HK-2 (cell line): ENCODE results near the gene CA5A.

Experiments
- DNase-seq: peaks from one replicate; pipeline ENCODE4 v3.0.0-alpha.2; 2018; ENCODE audit not compliant: unreplicated experiment

The CA5A gene

DNA sequence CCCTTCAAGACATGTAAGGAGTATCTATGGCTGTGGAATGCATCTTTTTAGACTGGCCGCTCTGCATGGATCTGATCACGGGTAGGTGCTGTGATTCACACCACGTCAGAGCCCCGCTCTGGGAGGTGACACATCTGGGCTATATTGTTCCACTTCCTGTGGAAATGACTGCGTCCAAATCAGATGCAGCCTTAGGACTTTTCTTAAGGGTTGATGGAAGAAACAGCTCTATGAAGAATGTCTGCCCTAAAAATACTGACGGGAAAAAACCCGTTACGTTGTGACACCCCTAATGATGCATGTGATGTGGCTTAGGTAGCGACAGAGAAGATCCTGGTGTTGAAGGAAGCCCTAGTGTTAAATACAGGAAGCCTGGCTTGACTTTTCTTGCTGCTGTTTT is 27.1 kb upstream of the CA5A start:
- DNase-seq = no peak

DNA sequence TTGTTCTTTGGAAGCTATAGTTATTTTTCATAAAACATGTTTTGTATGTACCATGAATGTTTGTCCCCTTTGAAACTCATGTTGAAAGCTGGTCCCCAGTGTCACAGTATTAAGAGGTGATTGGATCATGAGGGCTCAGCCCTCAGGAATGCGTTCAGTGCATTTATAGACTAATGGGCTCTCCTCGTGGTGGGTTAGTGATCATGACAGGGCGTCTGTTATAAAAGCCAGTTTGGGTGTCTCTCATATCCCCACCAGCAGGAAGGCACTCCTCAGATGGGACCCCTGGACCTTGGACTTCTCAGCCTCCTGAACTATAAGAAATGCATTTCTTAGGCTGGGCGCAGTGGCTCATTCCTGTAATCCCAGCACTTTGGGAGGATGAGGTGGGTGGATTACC is 25.3 kb upstream of the CA5A start:
- no peak for DNase-seq

DNA sequence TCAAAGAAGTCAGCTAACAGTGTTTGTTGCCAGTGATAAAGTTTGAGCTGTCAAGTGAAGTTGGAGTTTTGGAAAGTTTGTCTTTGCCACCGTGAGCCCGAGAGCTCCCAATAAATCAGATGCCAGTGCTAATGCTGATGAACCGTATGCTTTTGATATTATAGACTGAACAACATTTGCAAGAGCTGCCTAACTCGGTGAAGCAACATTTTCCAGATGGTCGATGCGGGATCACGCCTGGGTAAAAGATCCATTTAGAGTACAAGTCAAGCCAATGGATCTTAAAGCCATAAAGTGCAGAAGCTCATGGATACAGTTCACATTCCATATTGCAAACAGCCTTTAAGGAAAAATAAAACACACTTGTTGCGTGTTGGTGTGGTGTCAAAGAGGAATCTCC is 24.5 kb upstream of the CA5A start:
- no peak for DNase-seq

DNA sequence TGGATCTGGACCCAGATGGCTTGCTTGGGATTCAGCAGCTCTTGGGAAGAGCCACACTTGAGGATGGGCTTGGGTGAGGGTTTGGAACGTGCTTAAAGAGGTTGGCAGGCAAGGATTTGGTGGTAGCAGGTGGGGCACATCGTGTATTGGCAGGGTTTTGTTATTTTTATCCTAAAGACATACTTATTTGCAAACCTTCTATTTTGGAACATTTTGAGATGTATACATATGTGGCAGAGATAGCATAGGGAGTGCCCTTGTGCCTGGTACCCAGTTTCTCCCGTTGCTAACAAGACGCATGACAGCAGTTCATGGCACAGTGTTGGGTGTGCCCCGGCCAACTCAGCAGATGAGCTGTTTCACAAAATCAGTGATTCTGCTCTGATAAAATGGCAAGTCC is 24.0 kb upstream of the CA5A start:
- no peak for DNase-seq

DNA sequence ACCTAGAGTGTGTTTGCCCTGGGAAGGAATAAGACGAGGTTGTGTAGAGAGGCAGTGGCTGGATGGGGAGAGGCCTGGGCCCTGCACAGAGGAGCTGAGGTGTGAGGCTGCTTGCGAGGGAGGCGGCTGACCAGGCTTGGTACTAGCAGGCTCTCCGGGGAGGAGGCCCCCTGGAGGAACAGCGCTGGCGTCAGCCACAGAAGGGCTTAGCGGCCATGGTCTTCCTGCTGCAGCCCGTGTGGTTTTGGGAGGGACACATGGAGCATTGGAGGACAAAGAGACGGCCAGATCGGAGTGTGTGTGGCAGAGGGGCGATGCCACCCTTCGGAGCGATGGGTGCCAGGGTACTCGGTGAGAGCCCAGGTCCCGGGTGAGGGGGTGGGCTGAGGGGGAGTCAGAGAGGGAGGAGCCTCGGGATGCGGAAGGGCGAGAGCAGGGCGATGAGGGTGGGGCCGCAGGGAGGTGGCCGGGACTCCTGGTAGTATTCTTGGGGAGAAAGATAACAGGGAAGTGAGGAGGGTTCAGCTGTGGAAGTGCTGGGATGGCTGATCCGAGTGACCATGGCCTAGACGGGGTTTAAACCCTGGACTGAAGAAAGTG is 23.2 kb upstream of the CA5A start:
- DNase-seq = no peak

DNA sequence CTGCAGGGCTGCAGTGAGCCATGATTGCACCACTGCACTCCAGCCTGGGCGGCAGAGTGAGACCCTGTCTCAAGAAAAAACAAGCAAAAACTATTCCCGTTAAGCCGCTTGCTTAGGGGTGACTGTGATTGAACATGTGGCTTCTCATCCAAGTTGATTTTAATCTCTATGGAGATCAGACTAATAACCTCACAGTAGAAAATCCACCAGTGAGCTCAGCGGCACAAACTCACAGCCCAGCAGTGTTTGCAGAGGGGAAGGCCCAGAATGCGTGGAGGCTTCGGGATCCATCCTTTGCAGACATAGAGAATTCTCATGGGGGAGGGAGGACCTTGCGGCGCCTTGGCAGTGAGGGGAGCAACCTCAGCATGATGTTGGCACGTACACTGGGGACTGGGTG is 22.3 kb upstream of the CA5A start:
- no peak for DNase-seq

DNA sequence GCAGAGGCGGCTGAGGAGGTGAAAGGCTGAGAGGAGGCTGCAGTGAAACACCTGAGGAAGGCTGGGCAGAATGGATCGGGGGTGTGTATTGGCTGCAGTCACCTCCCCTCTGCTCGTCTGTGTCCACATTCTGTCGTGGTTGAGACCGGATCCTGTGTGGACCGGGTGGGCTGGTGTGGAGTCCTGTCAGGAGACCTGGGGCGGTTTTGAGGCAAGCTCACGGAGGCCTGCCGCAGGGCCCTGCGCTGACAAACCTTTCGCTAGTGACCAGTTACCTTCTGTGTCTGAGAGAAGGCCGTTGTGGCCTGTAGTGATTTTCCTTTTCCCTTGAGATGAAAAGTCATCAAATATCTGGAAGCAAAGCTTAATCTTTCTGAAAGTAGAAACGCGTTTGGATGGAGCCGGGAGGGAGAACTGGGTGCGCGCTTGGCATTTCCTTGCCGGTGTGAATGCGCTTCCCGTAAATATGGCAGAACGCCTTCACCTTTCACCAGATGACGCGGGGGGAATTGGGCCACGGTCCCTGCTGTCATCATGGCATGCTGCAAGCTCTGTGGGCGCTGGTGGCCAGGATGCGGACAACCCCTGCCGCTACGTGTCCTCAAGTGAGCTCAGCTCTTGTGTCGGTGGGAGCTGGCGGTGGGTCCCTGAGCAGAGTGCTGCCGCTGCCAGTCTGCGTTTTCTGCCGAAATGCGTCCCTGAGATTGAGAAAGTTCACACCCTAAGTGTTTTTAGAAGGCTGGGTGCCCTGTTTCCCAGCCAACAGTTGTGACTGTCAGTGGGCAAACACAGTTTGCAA is 21.2 kb upstream of the CA5A start:
- no peak for DNase-seq

DNA sequence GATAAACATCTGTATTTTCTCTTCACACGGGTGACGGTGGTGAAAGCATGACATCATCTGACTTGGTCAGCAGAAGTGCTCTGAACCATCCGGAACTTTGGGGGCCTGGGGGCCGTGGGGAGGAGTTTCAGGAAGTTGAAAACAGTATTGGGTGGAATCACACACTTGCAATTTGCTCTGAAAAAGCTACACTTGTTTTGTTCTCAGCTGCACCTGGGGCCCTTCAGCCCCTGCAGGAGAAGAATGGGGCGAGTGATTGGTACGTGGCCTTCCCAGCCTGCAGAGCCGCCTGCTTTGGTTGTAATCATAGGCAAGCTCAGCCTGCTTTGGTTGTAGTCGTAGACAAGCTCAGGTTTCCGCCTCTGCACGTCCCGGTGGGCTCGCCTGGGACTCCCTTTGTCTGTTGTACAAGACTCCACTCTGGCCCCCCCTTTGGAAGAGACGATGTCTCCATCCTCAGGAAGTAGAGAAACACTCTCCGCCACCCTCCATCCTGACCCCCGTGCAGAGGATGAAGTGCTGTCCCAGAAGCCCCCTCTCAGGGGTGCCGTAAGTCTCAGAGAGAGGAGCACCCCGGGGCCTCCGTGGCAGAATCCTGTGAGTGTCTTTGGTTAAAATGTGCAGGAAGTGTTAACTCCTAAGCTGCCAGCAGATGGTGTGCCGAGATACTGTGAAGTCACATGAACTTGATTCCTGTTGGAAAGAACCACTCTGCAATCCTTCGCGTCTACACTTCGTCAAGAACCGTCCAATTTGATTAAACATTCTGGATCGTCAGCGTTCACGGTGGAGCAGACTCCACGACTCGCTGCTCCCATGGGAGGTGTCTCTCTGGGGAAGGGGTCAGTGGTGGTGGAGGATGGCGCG is 20.3 kb upstream of the CA5A start:
- DNase-seq = no peak

DNA sequence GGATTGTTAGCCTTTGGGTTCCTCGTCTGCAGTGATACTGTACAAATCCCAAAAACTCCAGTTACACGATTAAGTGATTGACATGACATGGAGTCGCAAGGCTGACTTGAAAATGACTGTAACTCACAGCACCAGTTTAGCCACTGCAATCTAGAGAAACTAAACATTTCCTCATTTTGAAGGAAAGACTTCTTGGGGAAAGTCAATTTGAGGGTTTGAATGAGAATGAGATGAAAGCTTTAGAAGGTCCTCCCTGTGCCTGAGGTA is 19.7 kb upstream of the CA5A start:
- no peak for DNase-seq

DNA sequence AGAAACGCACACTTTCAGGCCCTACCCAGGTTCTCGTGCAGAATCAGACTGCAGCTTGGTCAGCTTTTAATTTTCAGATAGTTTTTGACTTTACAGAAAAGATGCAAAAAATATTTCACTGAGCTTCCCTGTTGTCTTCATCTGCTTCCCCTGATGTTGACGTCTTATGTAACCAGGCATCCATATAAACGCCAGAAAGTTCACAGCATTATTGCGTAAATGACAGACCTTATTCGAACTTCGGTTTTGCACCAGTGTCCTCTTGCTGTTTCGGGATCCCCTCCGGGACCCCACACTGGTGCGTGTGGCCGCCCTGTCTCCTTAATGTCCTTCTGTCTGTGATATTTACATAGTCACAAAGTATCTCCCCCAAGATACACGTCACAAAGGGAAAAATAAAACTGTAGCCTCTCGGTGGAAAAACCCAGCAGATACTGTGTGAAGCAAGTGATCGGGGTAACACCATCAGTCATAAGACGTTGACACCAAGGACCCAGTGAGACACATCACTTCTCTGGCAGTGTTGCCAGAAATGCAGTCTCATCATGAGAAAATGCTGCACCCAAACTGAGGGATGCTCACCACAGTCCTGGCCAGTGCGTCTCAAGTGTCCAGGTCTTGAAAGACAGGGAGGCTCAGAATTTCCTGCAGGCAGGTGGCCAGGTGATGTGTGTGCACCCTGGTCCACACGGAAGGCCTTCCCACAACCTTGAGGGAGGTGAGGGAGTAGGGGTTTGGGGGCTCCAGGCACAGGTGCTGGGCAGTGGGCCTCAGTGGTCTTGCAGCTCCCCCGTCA is 19.2 kb upstream of the CA5A start:
- DNase-seq = no peak

DNA sequence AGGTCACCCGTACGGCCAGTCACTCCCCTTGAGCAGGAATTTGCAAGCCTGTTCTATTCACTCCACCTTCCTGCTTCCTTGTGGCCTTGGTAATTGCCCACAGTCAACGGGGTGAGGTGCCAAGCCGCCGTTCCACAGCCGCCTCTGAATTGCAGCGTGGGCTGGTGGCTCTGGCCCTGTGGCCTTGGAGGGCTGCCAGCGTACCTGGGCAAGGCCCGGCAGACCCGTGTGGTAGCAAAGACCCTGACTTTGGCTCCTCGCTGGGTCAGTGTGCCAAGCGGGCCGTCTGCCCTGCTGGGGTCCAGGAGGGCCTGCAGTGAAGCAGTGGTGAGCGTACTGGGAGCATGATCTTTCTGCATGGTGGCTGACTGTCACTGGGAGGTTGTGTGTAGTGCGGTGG is 18.5 kb upstream of the CA5A start:
- DNase-seq = no peak

DNA sequence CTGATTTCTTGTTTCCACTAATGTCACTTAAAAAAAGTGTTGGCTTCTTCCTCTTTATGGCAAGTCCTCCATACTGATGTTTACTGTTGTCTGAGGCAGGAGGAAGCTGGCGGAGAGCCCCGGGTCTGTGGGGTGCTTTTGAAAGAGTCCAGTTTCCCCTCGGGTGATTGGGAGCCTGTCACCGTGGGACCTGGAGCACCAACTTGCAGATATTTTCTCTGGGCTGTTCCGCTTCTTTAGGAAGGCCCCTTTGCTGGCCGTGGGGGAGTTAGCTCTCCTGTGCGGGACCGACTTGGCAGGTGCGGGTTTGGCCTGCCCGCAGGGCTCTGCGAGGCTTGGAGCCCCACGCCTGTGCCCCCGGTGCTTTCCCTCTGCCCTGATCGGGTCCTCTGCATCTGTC is 18.0 kb upstream of the CA5A start:
- DNase-seq = no peak

DNA sequence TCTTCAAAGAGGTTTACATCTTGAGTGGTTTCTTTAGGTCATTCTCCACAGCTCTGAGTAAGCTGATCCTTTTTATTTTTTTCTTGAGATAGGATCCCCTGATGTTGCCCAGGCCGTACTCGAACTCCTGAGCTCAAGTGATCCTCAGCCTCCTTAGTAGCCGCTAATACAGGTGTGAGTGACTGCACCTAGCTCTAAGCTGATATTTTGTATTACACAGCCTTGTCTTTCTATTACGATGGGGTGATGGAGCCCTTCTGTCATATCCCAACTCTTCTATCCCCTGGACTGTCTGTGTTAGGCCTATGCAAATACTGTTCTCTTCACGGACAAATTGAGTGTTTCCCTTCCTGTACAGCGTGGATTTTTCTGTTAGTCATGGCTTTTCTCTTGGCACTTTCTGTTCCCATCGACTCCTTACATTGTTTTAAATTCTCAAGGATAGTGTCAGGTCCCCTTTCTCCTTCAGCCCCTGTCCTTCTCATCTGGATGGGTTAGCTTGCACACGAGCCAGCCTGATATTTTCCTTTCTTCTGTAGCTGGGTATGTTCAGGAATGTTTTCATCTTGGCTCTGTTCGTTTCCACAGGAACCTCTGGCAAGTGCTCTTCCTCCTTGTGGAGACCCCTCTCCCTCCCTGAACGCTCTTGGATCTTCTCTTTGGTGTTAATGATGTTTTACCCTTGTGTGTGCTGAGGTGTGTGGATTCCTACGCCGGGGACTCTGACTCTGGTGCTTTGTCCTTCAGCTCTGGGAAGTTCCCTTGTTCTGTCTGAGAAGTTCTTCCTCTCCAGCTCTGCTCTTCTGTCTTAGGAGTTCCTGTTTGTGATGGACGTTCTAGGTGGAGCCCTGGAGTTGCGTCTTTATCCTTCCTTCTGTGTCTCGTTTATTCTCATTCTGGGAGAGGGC is 17.2 kb upstream of the CA5A start:
- DNase-seq = no peak

DNA sequence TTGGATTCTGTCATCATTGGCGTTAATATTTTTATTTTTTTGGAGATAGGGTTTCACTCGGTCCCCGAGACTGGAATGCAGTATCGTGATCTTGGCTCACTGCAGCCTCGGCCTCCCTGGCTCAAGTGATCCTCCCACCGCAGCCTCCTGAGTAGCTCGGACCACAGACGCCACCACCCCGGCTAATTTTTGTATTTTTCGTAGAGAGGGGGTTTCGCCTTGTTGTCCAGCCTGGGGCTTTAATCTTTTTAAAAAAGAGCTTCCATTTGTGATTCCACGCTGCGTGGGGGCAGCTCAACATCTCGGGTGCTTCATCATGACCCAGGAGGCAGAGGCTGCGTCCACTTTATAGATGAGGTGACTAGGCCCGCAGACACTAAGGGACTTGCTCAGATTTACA is 16.4 kb upstream of the CA5A start:
- no peak for DNase-seq

DNA sequence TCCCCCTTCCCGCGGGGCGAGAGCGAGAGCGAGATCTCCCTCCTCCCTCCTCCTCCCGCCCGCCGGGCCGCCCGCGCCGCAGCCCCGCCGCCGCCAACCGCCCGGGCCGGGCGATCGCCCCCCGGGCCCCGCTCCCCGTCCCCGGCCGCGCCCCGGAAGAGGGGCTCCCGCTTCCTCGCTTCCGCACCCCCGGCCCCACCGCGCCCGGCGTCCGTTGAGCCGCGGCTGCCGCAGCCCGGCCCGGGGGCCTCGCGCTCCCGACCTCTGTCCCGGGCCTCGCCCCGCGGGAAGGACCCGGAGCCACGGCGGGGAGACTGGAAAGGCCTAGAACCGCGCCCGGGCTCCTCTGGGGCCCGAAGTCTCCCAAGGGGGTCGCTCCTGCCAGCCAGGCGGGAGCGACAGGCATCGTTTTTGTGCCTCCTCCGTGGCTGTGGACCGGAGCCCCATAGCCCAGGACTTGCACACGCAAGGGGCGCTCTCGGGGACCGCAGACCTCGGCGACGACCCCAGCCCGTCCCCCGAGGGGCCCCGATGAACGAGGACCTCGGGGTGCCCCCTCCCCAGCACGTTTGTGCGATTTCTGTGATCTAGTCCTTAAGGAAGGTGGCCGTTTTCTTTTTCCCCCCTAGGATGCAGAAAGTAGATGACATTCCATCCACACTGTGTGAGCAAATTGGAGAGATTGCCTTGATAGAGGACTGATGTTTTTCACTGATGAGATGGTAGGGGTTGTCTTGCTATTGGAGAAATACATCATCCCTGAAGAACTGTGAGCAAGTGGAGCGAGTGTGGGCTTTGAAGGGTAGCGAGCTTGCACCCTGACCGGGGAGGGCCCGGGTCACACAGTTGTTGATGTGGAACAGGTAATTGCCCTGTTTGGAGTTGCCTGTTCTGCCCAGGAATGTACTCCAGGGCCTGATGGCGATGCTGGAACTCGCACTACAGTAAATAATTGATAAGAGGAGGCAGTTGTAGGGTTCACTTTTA is 15.5 kb upstream of the CA5A start:
- DNase-seq = peak; percentile 31

DNA sequence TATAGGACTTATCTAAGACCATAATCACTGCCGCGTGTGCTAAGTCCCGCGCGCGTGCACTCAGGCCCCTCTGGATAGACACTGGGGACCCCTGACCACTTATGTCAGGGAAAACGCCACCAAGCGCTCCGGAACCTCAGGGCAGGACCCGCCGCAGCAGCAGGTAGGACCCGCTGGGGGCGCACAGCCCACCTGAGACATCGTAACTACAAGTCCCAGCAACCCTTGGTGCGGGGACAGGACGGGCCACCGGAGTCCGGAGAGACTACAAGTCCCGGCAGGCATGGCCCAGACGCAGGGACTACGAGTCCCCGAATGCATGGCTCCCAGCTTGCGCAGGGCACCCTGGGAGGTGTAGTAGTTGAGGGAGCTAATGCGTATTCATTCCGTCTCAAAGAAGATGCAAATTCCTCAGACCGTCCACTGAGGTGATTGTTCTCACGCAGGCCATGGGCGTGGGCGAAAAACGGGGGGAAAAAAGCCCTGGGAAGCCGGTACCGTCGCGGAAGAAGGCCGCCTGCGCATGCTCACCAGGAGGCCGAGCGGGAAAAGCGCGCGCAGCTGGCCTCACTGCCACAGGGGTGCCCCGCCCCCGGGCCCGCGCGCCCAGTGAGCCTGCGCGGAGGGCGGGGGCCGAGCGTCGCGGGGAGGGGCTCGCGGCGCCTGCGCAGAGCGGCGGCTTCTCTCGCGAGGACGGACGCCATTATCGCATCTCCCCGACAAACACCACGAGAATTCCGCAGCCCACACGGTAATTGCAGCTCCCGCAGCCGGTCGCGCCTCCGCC is 14.6 kb upstream of the CA5A start, which contains the start of gene BANP:
Gene BANP (plus strand): TSS at position 670 of the 787 bp plus-strand sequence. CDS start 23,682 bp downstream, outside the sequence.
- DNase-seq = peak; percentile 96

DNA sequence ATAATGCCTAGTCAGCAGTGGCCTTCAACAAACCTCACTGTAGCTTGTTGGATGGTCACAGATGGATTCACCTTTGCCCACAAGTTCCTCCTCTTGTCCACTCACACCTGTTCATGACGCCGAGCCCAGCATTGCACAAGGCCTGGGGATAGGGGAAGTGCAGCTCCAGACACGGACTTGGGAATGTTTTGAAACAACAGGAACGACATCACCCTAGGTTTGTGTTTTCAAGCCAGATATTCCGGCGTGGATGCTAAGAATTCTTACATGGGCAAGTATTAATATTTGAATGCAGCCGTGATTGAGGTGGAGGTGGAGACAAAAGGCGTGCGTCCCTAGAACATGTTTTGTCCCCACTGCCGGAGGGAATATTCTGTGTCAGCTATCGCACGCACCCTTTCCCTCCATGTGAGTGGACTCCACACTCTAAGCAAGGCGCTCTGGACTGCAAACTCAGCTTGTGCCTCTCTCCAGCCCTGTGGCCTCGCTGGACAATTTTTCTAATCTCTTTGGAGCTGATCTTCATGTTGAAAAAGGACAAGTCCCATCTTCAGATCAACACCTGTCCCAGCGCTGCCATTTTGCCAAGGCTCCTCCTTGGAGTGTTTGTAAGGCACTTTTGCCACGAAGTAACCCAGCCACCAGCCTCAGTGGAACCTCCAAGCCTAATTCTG is 12.9 kb upstream of the CA5A start:
- DNase-seq = no peak

DNA sequence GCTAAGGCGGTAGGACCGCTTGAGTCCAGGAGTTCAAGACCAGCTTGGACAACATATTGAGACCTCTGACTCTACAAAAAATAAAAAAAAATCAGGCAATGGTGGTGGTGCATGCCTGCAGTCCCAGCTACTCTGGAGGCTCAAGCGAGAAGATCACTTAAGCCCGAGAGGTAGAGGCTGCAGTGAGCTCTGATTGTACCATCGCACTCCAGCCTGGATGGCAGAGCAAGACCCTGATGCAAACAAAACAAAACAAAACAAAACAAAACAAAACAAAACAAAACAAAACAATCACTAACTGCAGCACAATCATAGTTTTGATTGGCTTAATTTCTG is 12.4 kb upstream of the CA5A start:
- no peak for DNase-seq

DNA sequence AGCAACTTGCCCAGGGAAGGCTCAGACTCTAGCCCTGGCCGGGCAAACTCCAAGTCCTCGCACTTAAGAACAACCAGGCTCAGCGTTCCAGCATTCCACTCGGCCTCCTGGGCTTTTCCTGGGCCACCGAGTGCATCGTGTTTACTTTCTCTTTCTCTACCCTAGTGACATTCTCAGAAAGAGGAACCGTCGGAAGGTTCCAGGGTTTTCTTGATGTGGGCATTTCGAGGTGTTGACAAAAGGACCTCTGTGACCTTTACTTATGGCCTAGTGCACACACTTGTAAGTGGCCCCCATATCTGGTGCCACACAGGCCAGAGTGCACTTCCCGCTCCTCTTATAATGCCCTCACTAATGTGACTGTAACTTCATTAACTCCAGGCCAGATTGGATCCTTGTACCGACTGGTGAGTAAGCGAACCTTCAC is 11.8 kb upstream of the CA5A start:
- DNase-seq = no peak
